ENCODE data around the gene TSPAN16. TPM values are rescaled to one million over a fixed set of nuclear protein-coding genes. Genes with fewer than 3 reads are reported as not detected.

Gene TSPAN16
- total RNA-seq, 2 donors from 2014 or later = 4.2 TPM; not detected in 1

DNA sequence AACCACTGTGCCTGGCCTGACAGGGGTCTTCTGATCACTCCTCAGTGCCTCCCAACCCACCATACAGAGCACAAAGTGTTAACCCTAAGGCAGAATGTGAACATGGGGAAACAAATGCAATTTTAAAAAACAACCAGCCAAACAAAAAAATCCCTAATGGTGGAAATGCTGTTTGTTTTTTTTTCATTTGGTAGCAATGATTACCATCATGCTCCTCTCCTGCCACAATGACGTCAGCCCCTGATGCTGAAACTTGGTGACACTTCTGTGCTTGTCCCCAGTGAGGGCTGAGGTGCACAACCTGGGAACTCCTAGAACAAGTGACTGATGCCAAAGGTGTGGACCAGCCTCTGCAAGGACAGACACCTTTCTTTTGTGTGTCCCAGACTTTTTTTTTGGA, 4.0 kb upstream of the TSPAN16 start:
- Histone ChIP-seq H3K27me3 (replicated peaks; ENCODE audit: insufficient read depth) (no peaks in the 10 kb centered on the region), H3K4me1 (replicated peaks) (no peaks in the 10 kb centered on the region), H3K4me3 (no peak overlapping the region), H3K36me3 (no peaks in the 10 kb centered on the region), H3K27ac (no peak overlapping the region), H3K9me3 (no peaks in the 10 kb centered on the region)
- TF ChIP-seq POLR2A (IDR thresholded peaks at IDR 0.05) (no peak), POLR2AphosphoS5 (IDR thresholded peaks at IDR 0.05) (no peak)
- TF ChIP-seq, protein P1, sequence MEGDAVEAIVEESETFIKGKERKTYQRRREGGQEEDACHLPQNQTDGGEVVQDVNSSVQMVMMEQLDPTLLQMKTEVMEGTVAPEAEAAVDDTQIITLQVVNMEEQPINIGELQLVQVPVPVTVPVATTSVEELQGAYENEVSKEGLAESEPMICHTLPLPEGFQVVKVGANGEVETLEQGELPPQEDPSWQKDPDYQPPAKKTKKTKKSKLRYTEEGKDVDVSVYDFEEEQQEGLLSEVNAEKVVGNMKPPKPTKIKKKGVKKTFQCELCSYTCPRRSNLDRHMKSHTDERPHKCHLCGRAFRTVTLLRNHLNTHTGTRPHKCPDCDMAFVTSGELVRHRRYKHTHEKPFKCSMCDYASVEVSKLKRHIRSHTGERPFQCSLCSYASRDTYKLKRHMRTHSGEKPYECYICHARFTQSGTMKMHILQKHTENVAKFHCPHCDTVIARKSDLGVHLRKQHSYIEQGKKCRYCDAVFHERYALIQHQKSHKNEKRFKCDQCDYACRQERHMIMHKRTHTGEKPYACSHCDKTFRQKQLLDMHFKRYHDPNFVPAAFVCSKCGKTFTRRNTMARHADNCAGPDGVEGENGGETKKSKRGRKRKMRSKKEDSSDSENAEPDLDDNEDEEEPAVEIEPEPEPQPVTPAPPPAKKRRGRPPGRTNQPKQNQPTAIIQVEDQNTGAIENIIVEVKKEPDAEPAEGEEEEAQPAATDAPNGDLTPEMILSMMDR (IDR thresholded peaks at IDR 0.05) = no peak
- intact Hi-C loops (cut with DNase I) = loop anchor here (5.0 to 10.0 kb wide), 3 partner anchors 155 to 293 kb away; partner anchors contain the start of gene ELAVL3
- no peak for DNase-seq (ENCODE audit: low spot score)
- WGBS = 56% methylated on average over 1 of the region's 1 CpG

DNA sequence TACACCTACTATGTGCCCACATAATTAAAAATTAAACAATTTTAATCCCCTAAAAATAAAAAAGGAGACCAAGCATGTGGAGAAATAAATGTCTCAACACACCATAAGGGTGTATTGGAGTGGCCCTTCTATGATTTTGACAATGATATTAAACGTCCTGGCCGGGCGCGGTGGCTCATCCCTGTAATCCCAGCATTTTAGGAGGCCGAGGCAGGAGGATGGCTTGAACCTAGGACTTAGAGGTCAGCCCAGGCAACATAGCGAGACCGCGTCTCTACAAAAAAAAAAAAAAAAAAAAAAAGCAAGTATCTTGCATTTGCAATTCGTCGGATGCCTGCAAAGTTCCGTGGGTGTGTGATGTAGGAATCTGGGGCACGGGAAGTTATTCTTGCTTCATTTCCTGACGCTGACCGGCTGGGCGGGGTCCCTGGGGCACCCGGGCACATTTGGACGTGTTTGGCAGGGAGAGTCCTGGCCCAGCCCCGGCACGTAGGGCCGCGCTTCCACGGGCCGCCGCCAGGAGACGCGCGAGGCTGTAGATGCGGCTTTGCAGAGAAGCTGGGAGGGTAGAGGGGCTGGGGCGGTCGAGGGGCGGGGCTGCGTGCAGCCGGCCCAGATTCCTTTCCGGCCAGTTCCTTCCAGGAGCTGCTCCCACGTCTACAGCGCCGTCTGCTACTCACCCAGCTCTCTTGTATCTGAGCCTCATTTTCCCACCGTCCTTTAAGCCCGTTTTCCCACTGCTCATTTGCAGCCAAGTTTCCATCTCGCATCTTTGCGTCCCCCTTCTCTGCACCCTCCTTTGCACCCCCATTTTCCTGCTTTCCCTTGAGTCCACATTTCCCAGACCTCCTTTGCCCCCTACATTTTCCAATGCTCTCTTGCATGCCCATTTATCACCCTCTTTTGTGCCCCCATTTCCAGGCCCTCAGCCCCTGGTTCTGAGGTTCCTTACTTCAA, 2.2 kb upstream of the TSPAN16 start:
- intact Hi-C loops (cut with DNase I) = loop anchor here (2.0 to 10.0 kb wide), 4 partner anchors 83 to 291 kb away; partner anchors contain the start of gene ELAVL3
- peak; percentile 93 for DNase-seq (ENCODE audit: low spot score)
- no peaks in the 10 kb centered on the region for H3K27me3 ChIP-seq (replicated peaks; ENCODE audit: insufficient read depth)
- H3K4me3 ChIP-seq = no peak overlapping the region
- H3K9me3 ChIP-seq = no peaks in the 10 kb centered on the region
- peak overlapping the region in 1 of 2 donors; percentile 33 for H3K27ac ChIP-seq
- TF ChIP-seq, protein P1 (IDR thresholded peaks at IDR 0.05) = peak; percentile 90 to 99 (median 96)
- TF ChIP-seq POLR2A (IDR thresholded peaks at IDR 0.05) = peak; percentile 23
- TF ChIP-seq POLR2AphosphoS5 (IDR thresholded peaks at IDR 0.05) = peak; percentile 87
- WGBS = 3% methylated on average over 41 of the region's 41 CpGs
- no peaks in the 10 kb centered on the region for H3K36me3 ChIP-seq
- no peaks in the 10 kb centered on the region for H3K4me1 ChIP-seq (replicated peaks)

DNA sequence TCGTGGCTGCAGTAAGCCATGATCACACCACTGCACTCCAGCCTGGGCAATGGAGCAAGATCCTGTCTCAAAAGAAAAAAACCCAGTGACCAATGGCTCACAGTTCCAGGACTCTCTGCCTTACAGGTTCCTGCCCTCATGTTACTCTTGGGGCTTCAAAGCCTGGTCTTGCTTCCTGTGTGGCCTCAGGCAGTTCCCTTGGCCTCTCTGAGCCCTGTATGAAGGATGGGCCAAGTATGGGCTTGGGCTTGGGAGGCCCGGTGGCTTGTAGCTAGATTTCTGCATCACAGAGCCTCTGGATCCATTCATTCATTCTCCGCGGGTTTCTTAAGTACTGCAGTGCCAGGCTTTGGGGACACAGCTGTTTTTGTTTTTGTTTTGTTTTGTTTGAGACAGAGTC, 780 bp upstream of the TSPAN16 start:
- Histone ChIP-seq H3K27ac (no peak overlapping the region), H3K36me3 (no peaks in the 10 kb centered on the region), H3K9me3 (no peaks in the 10 kb centered on the region), H3K4me3 (no peak overlapping the region), H3K27me3 (replicated peaks; ENCODE audit: insufficient read depth) (no peaks in the 10 kb centered on the region), H3K4me1 (replicated peaks) (no peaks in the 10 kb centered on the region)
- DNase-seq (ENCODE audit: low spot score) = no peak
- TF ChIP-seq POLR2AphosphoS5 (IDR thresholded peaks at IDR 0.05) (no peak), POLR2A (IDR thresholded peaks at IDR 0.05) (no peak)
- TF ChIP-seq, protein P1 (IDR thresholded peaks at IDR 0.05) = no peak
- 86% methylated on average over 4 of the region's 4 CpGs for WGBS
- intact Hi-C loops (cut with DNase I) = loop anchor here (2.0 to 10.0 kb wide), 2 partner anchors 82 to 290 kb away; no protein-coding TSS in a partner anchor

DNA sequence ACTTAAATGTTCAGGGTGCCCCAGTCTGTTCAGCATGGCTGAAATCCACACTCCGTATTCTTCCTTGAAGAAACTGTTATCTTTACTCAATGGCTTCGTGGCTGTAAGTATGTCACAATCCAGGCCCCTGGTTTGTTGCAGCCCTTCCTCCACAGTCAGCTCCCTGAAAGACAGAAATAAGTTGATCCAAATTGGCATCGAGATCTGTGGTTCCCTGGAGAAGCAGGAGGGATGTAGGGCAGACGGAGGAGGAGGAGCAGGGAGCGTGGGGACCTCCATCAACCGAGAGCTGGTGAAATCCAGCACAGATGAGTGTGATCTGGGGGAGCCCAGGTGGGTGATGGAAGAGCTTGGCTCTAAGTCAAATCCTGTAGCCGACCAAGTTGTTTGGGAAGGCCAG, 304 bp downstream of the TSPAN16 start:
- 38% methylated on average over 7 of the region's 7 CpGs for WGBS
- DNase-seq (ENCODE audit: low spot score) = no peak
- Histone ChIP-seq H3K9me3 (no peaks in the 10 kb centered on the region), H3K4me1 (replicated peaks) (no peaks in the 10 kb centered on the region), H3K27me3 (replicated peaks; ENCODE audit: insufficient read depth) (no peaks in the 10 kb centered on the region), H3K36me3 (no peaks in the 10 kb centered on the region), H3K27ac (no peak overlapping the region), H3K4me3 (no peak overlapping the region)
- intact Hi-C loops (cut with DNase I) = loop anchor here (10.0 kb wide), 1 partner anchor 289 kb away; no protein-coding TSS in a partner anchor
- TF ChIP-seq POLR2A (IDR thresholded peaks at IDR 0.05) (no peak), POLR2AphosphoS5 (IDR thresholded peaks at IDR 0.05) (no peak)
- TF ChIP-seq, protein P1 (IDR thresholded peaks at IDR 0.05) = no peak
